Body of pancreas (tissue), 4 donors: ENCODE data around the gene SCN3A.

ENCODE experiments used
- POLR2A ChIP-seq, 3 donors: fragments of 450-650 bp; IDR thresholded peaks; one replicate each; pipeline ENCODE4 v1.6.1; 2016; ENCODE audit warnings: antibody characterized with exemption in 3 of 3, mild to moderate bottlenecking in 2 of 3
- TF ChIP-seq, protein P1 (sequence below), 7 experiments: fragments of 450-650 bp in 4 of 7; fragments of 200-600 bp in 3 of 7; sonication (generic) in 3 of 7; IDR thresholded peaks; one replicate each; pipeline ENCODE4 v1.5.1; 2016 to 2019; ENCODE audit warnings: antibody characterized with exemption in 7 of 7

DNA sequence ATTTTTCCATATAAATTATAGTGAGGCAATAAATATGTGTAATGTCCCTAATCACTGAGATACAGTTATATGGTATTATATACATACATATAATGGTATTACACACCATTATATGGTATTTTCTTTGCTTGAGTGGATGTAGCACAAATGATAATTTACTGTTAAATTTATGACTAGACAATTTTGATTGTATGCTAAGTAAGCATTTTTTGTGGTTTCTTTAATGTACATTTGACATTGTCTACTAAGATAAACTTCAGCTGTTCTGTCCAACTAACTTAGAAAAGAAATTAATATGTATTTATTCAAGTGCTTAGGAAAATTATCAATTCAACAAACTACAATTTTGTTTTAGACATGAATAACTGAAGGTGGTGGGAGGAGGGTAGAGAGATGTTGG, 122.6 kb downstream of the SCN3A start:
- TF ChIP-seq POLR2A (IDR thresholded peaks at IDR 0.05) = no peak
- TF ChIP-seq, protein P1, sequence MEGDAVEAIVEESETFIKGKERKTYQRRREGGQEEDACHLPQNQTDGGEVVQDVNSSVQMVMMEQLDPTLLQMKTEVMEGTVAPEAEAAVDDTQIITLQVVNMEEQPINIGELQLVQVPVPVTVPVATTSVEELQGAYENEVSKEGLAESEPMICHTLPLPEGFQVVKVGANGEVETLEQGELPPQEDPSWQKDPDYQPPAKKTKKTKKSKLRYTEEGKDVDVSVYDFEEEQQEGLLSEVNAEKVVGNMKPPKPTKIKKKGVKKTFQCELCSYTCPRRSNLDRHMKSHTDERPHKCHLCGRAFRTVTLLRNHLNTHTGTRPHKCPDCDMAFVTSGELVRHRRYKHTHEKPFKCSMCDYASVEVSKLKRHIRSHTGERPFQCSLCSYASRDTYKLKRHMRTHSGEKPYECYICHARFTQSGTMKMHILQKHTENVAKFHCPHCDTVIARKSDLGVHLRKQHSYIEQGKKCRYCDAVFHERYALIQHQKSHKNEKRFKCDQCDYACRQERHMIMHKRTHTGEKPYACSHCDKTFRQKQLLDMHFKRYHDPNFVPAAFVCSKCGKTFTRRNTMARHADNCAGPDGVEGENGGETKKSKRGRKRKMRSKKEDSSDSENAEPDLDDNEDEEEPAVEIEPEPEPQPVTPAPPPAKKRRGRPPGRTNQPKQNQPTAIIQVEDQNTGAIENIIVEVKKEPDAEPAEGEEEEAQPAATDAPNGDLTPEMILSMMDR (IDR thresholded peaks at IDR 0.05) = no peak
